ENCODE data around the gene HSP90AB1. TPM values are rescaled to one million over a fixed set of nuclear protein-coding genes. Genes with fewer than 3 reads are reported as not detected.

The HSP90AB1 gene
- total RNA-seq, 1 donor from 2014 or later, result 1,214 TPM

DNA sequence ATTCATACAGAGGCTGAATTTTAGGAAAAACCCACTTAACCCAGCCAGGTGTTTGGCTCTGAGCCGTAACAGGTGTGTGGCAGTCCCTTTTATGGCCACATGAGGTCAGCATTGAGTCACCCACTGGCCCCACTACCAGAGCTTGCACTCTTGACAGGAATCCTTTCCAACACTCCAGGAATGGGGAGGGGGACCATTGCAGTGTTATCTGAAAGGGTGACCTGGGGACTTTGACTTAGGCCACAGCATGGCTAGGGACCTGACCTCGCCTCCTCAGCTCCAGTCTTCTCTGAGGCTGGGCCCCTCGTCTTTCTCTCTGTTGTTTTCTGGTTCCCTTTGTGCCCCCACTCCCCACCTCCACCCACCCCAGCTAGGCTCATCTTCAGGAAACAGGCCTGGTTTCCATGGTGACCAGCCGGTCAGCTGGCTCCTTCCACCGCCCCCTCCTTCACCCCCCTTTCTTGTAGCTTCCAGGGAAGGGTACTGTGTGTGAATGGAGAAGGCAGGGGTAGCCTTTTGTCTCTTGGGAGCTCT is 21.3 kb downstream of the HSP90AB1 start:
- peak; percentile 66 for DNase-seq (ENCODE audit: low spot score, unreplicated experiment)
- TF ChIP-seq, protein P1, sequence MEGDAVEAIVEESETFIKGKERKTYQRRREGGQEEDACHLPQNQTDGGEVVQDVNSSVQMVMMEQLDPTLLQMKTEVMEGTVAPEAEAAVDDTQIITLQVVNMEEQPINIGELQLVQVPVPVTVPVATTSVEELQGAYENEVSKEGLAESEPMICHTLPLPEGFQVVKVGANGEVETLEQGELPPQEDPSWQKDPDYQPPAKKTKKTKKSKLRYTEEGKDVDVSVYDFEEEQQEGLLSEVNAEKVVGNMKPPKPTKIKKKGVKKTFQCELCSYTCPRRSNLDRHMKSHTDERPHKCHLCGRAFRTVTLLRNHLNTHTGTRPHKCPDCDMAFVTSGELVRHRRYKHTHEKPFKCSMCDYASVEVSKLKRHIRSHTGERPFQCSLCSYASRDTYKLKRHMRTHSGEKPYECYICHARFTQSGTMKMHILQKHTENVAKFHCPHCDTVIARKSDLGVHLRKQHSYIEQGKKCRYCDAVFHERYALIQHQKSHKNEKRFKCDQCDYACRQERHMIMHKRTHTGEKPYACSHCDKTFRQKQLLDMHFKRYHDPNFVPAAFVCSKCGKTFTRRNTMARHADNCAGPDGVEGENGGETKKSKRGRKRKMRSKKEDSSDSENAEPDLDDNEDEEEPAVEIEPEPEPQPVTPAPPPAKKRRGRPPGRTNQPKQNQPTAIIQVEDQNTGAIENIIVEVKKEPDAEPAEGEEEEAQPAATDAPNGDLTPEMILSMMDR (IDR thresholded peaks at IDR 0.05; ENCODE audit: unreplicated experiment), result peak; percentile 93
- no peak overlapping the region for H3K27ac Mint-ChIP-seq
- H3K36me3 Mint-ChIP-seq (ENCODE audit: insufficient read depth), result no peaks in the 10 kb centered on the region
- no peaks in the 10 kb centered on the region for H3K9me3 Mint-ChIP-seq (ENCODE audit: low read depth)
- H3K4me3 Mint-ChIP-seq (ENCODE audit: low read depth), result peak overlapping the region; percentile 35
- H3K4me1 Mint-ChIP-seq (ENCODE audit: low read depth), result peaks cover 14% of the 10 kb centered on the region
- H3K27me3 Mint-ChIP-seq, result peaks cover 44% of the 10 kb centered on the region

DNA sequence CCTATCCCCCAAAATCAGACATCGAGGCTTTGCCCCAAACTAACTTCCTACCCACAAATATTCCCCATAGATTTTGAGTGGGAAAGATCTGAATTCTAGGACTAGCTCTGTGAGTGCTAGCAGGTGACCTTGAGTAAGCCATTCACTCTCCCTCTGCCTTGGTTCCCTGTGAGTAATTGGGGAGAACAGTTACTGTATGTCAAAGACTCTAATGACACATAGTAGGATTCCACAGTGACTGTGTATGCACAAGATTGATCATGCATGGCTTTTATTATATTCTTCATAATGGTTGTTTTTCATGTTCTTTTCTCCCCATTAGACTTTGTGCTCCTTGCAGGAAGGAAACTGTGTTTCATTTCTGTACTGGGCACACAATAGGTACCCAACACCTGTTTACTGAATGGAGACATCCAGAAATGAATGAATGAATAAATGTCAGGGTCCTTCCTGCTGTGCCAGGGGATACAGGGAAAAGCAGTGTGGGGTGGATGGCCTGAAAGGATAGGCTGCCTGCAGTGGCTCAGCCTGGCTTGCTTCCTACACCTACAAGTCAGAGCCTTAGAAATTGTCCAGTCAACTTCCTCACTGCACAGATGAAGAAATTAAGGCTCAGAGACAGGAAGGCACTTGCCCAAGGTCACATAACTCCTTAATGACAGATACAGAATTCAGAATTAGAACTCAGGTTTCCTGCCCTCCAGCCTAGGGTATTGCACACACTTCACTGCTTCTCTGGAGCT is 22.4 kb downstream of the HSP90AB1 start:
- H3K27me3 Mint-ChIP-seq, result peaks cover 48% of the 10 kb centered on the region
- no peaks in the 10 kb centered on the region for H3K9me3 Mint-ChIP-seq (ENCODE audit: low read depth)
- H3K27ac Mint-ChIP-seq, result no peak overlapping the region

DNA sequence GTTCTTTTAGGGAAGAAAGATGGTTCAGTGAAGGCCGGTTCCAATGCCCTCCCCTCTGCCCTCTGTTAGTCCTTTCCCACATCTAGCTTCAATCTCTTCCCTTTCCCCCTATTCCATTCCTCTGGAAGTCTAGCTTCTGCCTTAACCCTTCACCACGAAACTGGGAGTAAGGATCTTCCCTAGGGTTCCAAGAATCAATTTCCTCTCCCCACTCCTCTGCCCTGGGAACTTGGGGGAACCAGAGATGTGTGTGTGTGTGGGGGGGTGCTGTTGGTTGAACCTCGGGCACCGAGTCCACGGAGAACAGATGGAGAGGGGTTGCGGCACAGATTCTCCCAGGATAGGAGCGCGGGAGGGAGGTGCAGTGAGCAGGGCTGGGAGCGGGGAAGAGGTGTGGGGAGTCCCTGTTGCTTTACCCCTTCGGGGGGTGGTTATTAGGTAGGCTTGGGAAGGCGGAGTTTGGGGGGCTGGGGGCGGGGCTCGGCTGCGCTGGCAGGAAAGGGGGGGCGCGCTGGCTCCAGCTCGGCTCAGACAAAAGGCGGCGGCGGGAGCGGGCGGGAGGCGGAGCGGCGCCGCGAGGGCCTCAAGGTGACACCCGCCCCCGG is 23.1 kb downstream of the HSP90AB1 start, which contains the start of gene TMEM151B:
TSS of gene TMEM151B (plus strand) at position 530 of the 605 bp plus-strand sequence. CDS start 293 bp downstream, outside the sequence.
- Mint-ChIP-seq H3K27me3 (peaks cover 50% of the 10 kb centered on the region), H3K27ac (peak within 1 kb of the TSS; percentile 3), H3K9me3 (ENCODE audit: low read depth) (no peaks in the 10 kb centered on the region), H3K4me3 (ENCODE audit: low read depth) (peak within 1 kb of the TSS; percentile 73), H3K4me1 (ENCODE audit: low read depth) (peaks cover 2% of the 10 kb centered on the region), H3K36me3 (ENCODE audit: insufficient read depth) (peaks cover 5% of the 10 kb centered on the region)
- DNase-seq (ENCODE audit: low spot score, unreplicated experiment), result no peak
- TF ChIP-seq, protein P1 (IDR thresholded peaks at IDR 0.05; ENCODE audit: unreplicated experiment), result no peak

More for the DNA sequence above, 22.4 kb downstream of the HSP90AB1 start:
- no peak for DNase-seq (ENCODE audit: low spot score, unreplicated experiment)
- TF ChIP-seq, protein P1 (IDR thresholded peaks at IDR 0.05; ENCODE audit: unreplicated experiment), result no peak
- Mint-ChIP-seq H3K36me3 (ENCODE audit: insufficient read depth) (peaks cover 3% of the 10 kb centered on the region), H3K4me3 (ENCODE audit: low read depth) (peak overlapping the region; percentile 69), H3K4me1 (ENCODE audit: low read depth) (peaks cover 6% of the 10 kb centered on the region)

DNA sequence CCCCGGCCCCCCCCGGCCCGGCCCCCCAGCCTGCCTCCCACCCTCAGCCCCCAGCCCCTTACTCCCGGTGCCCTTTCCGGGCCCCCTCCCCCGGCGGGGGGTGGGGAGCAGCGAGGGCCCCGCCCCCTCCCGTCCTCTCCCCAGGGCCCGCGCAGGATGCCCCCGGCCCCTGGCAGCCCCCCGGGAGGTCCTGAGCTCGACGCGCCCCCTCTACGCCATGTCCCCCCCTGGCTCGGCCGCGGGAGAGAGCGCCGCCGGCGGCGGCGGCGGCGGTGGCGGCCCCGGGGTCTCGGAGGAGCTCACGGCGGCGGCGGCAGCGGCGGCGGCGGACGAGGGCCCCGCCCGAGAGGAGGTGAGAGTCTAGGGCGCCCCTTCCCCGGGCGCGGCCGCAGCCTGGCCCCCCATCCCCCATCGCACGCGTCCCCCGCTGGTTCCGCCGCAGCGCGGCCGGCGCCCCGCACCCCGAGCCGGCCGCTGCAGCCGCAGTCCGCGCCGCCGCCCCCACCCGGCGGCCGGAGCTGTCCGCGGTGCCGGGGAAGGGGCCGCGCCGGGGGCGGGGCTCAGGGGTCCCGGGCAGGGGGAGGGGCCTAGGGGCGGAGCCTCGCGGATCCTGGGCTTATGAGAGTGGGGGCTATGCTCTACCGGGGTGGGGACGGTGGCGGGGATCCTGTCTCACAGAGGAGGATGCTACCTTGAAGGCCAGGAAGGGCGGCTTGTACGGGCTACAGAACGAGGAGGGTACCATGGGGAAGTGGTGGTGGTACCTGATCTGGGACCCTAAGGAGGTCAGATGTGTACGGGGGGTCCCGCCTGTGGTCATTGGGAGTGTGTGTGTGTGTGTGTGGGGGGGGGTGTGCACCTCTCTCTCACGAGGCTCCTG is 23.9 kb downstream of the HSP90AB1 start:
- Mint-ChIP-seq H3K9me3 (ENCODE audit: low read depth) (no peaks in the 10 kb centered on the region), H3K27me3 (peaks cover 50% of the 10 kb centered on the region), H3K4me3 (ENCODE audit: low read depth) (peak overlapping the region; percentile 73), H3K36me3 (ENCODE audit: insufficient read depth) (peaks cover 5% of the 10 kb centered on the region), H3K4me1 (ENCODE audit: low read depth) (peaks cover 2% of the 10 kb centered on the region), H3K27ac (no peak overlapping the region)
- TF ChIP-seq, protein P1 (IDR thresholded peaks at IDR 0.05; ENCODE audit: unreplicated experiment), result no peak
- peak; percentile 56 for DNase-seq (ENCODE audit: low spot score, unreplicated experiment)

DNA sequence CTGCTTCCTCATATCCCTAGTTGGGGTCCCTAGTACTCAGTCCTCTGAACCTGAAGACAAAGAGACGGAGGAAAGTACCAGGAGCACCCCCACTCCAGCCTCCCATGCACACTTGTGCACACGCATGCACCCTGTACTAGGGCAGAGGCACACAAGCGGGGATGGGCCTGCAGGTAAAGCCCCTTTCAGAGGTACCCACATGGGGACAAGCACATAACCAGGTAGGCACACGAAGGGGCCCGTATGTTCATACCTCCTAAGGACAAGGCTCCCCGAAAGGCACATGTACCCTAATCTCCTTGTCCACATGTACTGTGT is 24.5 kb downstream of the HSP90AB1 start:
- peaks cover 5% of the 10 kb centered on the region for H3K36me3 Mint-ChIP-seq (ENCODE audit: insufficient read depth)
- H3K4me3 Mint-ChIP-seq (ENCODE audit: low read depth), result peak overlapping the region; percentile 73
- TF ChIP-seq, protein P1 (IDR thresholded peaks at IDR 0.05; ENCODE audit: unreplicated experiment), result no peak
- no peak for DNase-seq (ENCODE audit: low spot score, unreplicated experiment)
- H3K4me1 Mint-ChIP-seq (ENCODE audit: low read depth), result peaks cover 2% of the 10 kb centered on the region
- peaks cover 50% of the 10 kb centered on the region for H3K27me3 Mint-ChIP-seq
- no peaks in the 10 kb centered on the region for H3K9me3 Mint-ChIP-seq (ENCODE audit: low read depth)
- no peak overlapping the region for H3K27ac Mint-ChIP-seq
